Measurements from ENCODE around the gene SLC38A9.
A peak's percentile ranks its signal among the peaks of the same experiment; 100 is the strongest.
"Not testable (repeated sequence)": the region's sequence is repeated elsewhere in the genome, so short reads cannot be mapped to it uniquely, and the experiment has no call there.

SLC38A9 gene

GRCh38 chr5:55712023-55712859 is at the start of gene SLC38A9:
Gene SLC38A9 (minus strand): TSS chr5:55712324. CDS start chr5:55697958, 14,366 bp downstream.
- DNase-seq (ENCODE audit: low spot score), result peak; percentile 93

- not testable (repeated sequence) for DNase-seq (ENCODE audit: low spot score)
These were observed 49.6 kb upstream of the SLC38A9 start for GRCh38 chr5:55761721-55762120.

GRCh38 chr5:55758714-55759113 is 46.6 kb upstream of the SLC38A9 start:
- DNase-seq (ENCODE audit: low spot score), result no peak

GRCh38 chr5:55758231-55758630 is 46.1 kb upstream of the SLC38A9 start:
- no peak for DNase-seq (ENCODE audit: low spot score)

- DNase-seq (ENCODE audit: low spot score), result no peak
These were observed 38.4 kb upstream of the SLC38A9 start for GRCh38 chr5:55750499-55750898.

- DNase-seq (ENCODE audit: low spot score), result no peak
These were observed 37.9 kb upstream of the SLC38A9 start for GRCh38 chr5:55750063-55750462.

- no peak for DNase-seq (ENCODE audit: low spot score)
These were observed 37.3 kb upstream of the SLC38A9 start for GRCh38 chr5:55749387-55749786.

- DNase-seq (ENCODE audit: low spot score), result no peak
These were observed 35.7 kb upstream of the SLC38A9 start for GRCh38 chr5:55747778-55748318.

GRCh38 chr5:55742778-55743177 is 30.7 kb upstream of the SLC38A9 start:
- no peak for DNase-seq (ENCODE audit: low spot score)

GRCh38 chr5:55737793-55738192 is 25.7 kb upstream of the SLC38A9 start, which contains the start of gene DDX4:
Gene DDX4 (plus strand): TSS chr5:55738061. CDS start chr5:55738964, 903 bp downstream.
- no peak for DNase-seq (ENCODE audit: low spot score)

- no peak for DNase-seq (ENCODE audit: low spot score)
These were observed 22.5 kb upstream of the SLC38A9 start for GRCh38 chr5:55734658-55735057.

- DNase-seq (ENCODE audit: low spot score), result no peak
These were observed 20.5 kb upstream of the SLC38A9 start for GRCh38 chr5:55732585-55732984.

- DNase-seq (ENCODE audit: low spot score), result no peak
These were observed 19.7 kb upstream of the SLC38A9 start for GRCh38 chr5:55731848-55732247.

GRCh38 chr5:55724281-55724680 is 12.2 kb upstream of the SLC38A9 start:
- no peak for DNase-seq (ENCODE audit: low spot score)

GRCh38 chr5:55720188-55720703 is 8.1 kb upstream of the SLC38A9 start:
- no peak for DNase-seq (ENCODE audit: low spot score)

- DNase-seq (ENCODE audit: low spot score), result not testable (repeated sequence)
These were observed 6.9 kb upstream of the SLC38A9 start for GRCh38 chr5:55719026-55719425.

- no peak for DNase-seq (ENCODE audit: low spot score)
These were observed 3.5 kb upstream of the SLC38A9 start for GRCh38 chr5:55715519-55716078.

GRCh38 chr5:55714749-55715148 is 2.6 kb upstream of the SLC38A9 start:
- DNase-seq (ENCODE audit: low spot score), result no peak

GRCh38 chr5:55714339-55714738 is 2.2 kb upstream of the SLC38A9 start:
- DNase-seq (ENCODE audit: low spot score), result no peak

GRCh38 chr5:55713871-55714270 is 1.7 kb upstream of the SLC38A9 start:
- DNase-seq (ENCODE audit: low spot score), result no peak

GRCh38 chr5:55711507-55712022 is 559 bp downstream of the SLC38A9 start:
- DNase-seq (ENCODE audit: low spot score), result no peak

- DNase-seq (ENCODE audit: low spot score), result no peak
These were observed 3.4 kb downstream of the SLC38A9 start for GRCh38 chr5:55708732-55709131.

GRCh38 chr5:55706230-55706629 is 5.9 kb downstream of the SLC38A9 start:
- DNase-seq (ENCODE audit: low spot score), result no peak

Data from globus pallidus (tissue), 1 donor.